ENCODE measurements around the gene PHETA2.

DNA sequence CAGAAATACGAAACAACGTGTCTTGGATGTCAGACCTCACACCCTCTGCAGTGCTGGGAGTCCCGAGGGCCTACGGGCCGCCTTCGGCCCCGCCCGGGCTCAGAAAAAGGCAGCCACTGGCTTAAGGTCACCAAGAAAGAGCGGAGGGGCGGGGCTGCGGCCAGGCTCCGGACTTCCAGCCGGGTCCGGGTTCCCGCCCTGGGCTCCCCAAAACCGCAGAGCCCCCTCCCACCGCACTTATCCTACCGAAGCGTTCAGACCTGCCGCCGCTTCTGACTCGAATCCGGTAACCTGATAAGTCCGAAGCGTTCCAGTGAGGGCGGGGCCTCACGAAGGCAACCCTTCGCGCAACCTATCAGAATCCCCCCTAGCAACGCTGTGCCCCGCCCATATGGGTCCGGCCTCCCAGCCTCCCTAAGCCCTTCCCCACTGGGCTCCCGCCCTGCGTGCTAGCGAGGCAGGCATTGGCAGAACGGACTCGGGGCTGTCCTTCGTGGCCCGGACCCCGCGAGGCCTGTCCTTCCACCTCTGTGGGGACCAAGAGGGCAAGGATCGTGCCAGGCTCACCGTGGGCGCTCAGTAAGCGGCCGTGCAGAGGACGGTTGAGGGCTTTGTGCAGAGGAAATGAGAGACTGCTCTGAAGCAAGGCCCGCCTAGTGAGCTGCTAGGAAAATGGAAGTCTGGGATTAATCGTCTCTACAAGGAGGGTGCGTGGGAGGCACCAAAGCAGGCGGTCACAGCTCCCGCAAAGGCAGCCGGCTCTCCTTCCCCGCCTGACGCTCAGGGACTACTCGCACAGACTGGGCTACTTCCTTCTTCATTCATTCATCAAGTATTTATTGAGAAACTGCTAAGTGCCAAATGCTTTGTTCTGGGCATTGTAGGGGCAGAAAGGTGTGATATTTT lies 3.3 kb upstream of the PHETA2 start, which contains the start of gene NAGA:
- TF ChIP-seq, protein P1, sequence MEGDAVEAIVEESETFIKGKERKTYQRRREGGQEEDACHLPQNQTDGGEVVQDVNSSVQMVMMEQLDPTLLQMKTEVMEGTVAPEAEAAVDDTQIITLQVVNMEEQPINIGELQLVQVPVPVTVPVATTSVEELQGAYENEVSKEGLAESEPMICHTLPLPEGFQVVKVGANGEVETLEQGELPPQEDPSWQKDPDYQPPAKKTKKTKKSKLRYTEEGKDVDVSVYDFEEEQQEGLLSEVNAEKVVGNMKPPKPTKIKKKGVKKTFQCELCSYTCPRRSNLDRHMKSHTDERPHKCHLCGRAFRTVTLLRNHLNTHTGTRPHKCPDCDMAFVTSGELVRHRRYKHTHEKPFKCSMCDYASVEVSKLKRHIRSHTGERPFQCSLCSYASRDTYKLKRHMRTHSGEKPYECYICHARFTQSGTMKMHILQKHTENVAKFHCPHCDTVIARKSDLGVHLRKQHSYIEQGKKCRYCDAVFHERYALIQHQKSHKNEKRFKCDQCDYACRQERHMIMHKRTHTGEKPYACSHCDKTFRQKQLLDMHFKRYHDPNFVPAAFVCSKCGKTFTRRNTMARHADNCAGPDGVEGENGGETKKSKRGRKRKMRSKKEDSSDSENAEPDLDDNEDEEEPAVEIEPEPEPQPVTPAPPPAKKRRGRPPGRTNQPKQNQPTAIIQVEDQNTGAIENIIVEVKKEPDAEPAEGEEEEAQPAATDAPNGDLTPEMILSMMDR (conservative IDR thresholded peaks at IDR 0.05 in 1 of 2, IDR thresholded peaks at IDR 0.05 in 1 of 2; ENCODE audit: extremely low read depth in 1 of 2, insufficient read depth in 1 of 2, low read depth in 1 of 2, low read length in 2 of 2) = no peak
- TF ChIP-seq EZH2 (IDR thresholded peaks at IDR 0.05; ENCODE audit: borderline replicate concordance, low read length) = no peak

Data from mammary epithelial cell (primary cell).